ENCODE data around the gene SHISA4. TPM values are rescaled to one million over a fixed set of nuclear protein-coding genes. Genes with fewer than 3 reads are reported as not detected.

Gene SHISA4
- total RNA-seq, 1 donor from 2014 or later, result 8.6 TPM

DNA sequence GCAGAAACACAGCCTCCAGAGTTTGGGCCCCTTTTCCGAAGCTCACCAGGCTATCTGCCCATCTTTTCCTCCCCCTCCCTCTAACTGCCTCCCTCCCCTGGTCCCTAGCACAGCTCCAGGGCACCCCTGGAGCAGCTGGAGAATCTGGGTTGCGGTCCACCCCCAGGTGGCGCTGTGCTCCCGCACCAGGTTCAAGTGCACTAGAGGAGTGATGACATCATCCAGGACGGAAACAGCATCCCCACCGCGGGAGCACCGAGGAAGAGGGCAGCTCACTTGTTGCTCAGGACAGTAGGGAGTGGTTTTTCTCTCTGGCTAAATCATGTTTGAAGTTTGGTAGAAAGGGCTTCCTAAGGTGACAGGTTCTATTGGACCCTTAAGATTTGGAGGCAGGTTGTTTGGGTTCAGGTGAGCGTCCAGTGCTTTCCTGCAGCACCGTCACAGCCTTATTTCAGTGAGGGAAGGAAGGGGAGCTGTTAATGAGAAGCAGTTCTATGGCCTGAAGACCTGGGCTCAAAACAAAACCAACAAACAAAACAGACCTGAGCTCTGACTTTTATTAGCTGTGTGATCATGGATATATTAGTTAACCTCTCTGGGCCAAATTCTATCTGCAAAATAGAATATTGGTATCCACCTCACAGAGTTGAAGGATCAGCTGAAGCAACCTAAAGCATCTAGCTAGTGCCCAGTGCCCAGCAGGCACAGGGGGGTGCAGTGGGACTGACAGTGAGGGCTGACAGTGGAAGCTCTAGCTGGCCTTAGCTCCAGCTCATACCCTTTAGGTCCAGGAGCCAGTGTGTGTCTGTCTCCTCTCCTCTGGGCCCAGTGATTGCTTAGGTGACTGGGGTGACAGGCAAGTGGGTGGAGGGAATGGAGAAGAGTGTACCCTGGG lies 7.5 kb downstream of the SHISA4 start:
- ATAC-seq (peak; percentile 93), DNase-seq (peak; percentile 92)
- Histone ChIP-seq H3K4me1 (no peaks in the 10 kb centered on the region), H3K27me3 (no peaks in the 10 kb centered on the region), H3K4me3 (no peak overlapping the region), H3K27ac (peak overlapping the region; percentile 30), H3K36me3 (no peaks in the 10 kb centered on the region), H3K9me3 (no peaks in the 10 kb centered on the region)
- TF ChIP-seq, protein P1, sequence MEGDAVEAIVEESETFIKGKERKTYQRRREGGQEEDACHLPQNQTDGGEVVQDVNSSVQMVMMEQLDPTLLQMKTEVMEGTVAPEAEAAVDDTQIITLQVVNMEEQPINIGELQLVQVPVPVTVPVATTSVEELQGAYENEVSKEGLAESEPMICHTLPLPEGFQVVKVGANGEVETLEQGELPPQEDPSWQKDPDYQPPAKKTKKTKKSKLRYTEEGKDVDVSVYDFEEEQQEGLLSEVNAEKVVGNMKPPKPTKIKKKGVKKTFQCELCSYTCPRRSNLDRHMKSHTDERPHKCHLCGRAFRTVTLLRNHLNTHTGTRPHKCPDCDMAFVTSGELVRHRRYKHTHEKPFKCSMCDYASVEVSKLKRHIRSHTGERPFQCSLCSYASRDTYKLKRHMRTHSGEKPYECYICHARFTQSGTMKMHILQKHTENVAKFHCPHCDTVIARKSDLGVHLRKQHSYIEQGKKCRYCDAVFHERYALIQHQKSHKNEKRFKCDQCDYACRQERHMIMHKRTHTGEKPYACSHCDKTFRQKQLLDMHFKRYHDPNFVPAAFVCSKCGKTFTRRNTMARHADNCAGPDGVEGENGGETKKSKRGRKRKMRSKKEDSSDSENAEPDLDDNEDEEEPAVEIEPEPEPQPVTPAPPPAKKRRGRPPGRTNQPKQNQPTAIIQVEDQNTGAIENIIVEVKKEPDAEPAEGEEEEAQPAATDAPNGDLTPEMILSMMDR (IDR thresholded peaks at IDR 0.05), result peak; percentile 91
- intact Hi-C loops (cut with DNase I), result loop anchor here (5.0 kb wide), 1 partner anchor 76 kb away; no protein-coding TSS in a partner anchor

DNA sequence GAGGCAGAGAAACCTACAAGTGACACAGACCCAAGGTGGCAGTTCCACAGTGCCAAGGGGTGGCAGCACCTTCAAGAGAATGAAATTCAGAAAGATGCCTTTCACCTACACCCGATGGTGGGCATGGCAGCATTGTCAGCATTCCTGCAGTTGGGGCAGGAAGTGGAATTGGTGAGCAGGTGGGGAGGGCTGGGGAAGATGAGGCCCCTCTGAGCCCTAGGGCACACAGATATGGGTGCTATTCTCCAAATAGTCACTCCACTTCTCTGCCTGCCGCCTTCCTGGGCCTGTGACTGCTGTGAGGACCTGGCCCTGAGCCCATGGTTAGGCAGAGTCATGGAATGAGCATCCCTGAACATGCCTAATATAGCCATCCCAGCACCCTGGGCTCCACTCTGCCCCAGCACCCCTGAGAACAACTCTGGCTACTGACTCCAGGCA lies 8.3 kb downstream of the SHISA4 start:
- intact Hi-C loops (cut with DNase I), result loop anchor here (5.0 kb wide), 1 partner anchor 75 kb away; no protein-coding TSS in a partner anchor
- no peaks in the 10 kb centered on the region for H3K9me3 ChIP-seq
- H3K4me1 ChIP-seq, result no peaks in the 10 kb centered on the region
- ATAC-seq (no peak), DNase-seq (no peak)
- peak overlapping the region; percentile 30 for H3K27ac ChIP-seq
- no peaks in the 10 kb centered on the region for H3K27me3 ChIP-seq
- H3K36me3 ChIP-seq, result no peaks in the 10 kb centered on the region
- H3K4me3 ChIP-seq, result no peak overlapping the region
- TF ChIP-seq, protein P1 (IDR thresholded peaks at IDR 0.05), result no peak

DNA sequence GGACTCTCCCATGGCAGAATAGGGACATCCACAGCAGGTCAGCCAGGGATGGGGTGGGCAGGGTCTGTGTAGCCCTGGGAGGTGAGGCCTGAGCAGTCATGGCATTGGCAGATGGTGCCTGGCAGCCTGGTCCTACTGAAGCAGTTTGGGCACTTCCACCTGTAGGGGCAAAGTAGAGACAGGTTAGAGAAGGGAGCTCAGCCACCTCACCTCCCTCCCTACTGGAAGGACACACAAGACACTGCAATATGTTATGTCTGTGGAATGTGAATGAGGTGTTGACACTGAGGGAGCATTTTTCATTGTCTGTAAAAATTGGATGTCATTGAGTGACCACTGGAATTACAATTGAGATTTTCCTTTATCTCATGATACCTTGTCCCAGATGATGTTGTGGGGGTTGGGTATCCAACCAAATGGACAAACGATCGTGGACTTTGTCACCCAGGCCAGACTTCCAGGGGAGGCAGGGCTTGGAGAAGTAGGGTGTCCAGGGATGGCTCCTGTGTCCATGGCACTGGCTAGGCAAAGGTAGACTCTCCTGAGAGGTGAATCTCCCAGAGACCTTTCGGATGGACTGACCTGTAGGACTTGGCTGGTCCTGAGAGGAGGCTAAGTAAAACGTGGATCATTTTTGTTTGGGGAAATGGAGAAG lies 9.7 kb downstream of the SHISA4 start:
- TF ChIP-seq, protein P1 (IDR thresholded peaks at IDR 0.05), result no peak
- Histone ChIP-seq H3K4me1 (peaks cover 4% of the 10 kb centered on the region), H3K9me3 (no peaks in the 10 kb centered on the region), H3K4me3 (no peak overlapping the region), H3K27me3 (no peaks in the 10 kb centered on the region), H3K27ac (no peak overlapping the region), H3K36me3 (no peaks in the 10 kb centered on the region)
- no peak for ATAC-seq
- intact Hi-C loops (cut with DNase I), result loop anchor here (5.0 kb wide), 1 partner anchor 74 kb away; no protein-coding TSS in a partner anchor
- DNase-seq, result no peak

DNA sequence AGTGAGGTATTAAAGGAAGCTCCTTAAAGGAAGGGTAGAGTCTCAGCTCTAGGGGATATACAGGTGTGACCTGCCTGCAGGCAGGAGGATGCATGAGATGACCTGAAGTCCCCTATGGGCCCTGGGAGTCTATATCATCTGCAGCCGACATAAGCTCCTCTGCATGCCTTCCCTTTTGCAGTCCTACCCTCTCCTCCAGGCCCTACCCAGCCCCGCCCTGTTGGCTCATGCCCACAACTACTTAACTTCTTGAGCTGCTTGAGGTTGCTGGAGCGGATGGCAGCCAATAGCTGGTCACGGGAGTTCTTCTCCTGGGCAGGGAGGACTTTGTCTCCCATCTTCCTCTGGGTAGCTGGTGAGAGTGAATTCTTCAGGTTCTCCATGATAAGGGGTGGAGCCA lies 10.3 kb downstream of the SHISA4 start:
- peak; percentile 61 for ATAC-seq
- H3K36me3 ChIP-seq, result no peaks in the 10 kb centered on the region
- intact Hi-C loops (cut with DNase I), result loop anchor here (5.0 kb wide), 1 partner anchor 73 kb away; no protein-coding TSS in a partner anchor
- H3K9me3 ChIP-seq, result no peaks in the 10 kb centered on the region
- no peak overlapping the region for H3K4me3 ChIP-seq
- H3K27me3 ChIP-seq, result no peaks in the 10 kb centered on the region
- H3K4me1 ChIP-seq, result peaks cover 7% of the 10 kb centered on the region
- TF ChIP-seq, protein P1 (IDR thresholded peaks at IDR 0.05), result no peak
- DNase-seq, result peak; percentile 79
- no peak overlapping the region for H3K27ac ChIP-seq

DNA sequence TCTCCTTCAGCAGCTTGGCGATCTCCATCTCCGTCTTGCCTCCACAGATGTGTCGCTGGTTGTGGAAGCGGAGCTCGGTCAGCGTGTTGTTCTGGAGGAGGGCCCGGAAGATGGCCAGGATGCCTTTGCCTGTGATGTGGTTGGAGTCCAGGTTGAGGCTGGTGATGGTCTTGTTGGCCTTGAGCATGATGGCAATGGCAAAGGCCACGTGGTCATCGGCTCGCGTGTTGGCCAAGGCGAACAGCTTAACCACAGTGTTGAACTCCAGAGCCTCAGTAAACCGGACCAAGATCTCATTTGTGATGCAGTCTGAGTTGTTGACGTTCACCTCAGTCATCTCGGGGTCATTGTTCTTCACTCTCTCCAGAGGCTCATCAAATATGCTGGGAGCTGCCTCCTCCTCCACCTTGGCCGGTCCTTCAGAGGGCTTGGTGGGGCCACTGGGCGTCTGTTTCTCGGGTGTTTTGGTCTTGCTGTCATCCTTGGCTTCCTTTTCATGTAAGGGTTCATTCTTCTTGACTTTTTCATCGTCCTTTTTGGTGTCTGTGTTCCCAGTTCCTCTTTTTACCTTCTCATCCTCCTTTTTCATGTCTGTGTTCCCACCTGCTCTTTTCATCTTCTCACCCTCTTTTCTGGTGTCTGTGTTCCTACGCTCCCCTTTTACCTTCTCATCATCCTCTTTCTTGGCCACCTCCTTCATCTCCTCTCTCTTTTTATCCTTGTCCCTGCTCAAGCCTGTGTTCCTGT lies 11.2 kb downstream of the SHISA4 start:
- no peak overlapping the region for H3K27ac ChIP-seq
- H3K36me3 ChIP-seq, result no peaks in the 10 kb centered on the region
- no peaks in the 10 kb centered on the region for H3K9me3 ChIP-seq
- TF ChIP-seq, protein P1 (IDR thresholded peaks at IDR 0.05), result no peak
- intact Hi-C loops (cut with DNase I), result loop anchor here (5.0 kb wide), 1 partner anchor 72 kb away; no protein-coding TSS in a partner anchor
- no peaks in the 10 kb centered on the region for H3K27me3 ChIP-seq
- H3K4me1 ChIP-seq, result peaks cover 14% of the 10 kb centered on the region
- ATAC-seq (no peak), DNase-seq (no peak)
- H3K4me3 ChIP-seq, result no peak overlapping the region
